ENCODE results near the gene HELQ.

- TF ChIP-seq CTCF (conservative IDR thresholded peaks at IDR 0.05 in 1 of 2, IDR thresholded peaks at IDR 0.05 in 1 of 2; ENCODE audit: extremely low read depth in 1 of 2, insufficient read depth in 1 of 2, low read depth in 1 of 2, low read length in 2 of 2): no peak
- no peak for TF ChIP-seq EZH2 (IDR thresholded peaks at IDR 0.05; ENCODE audit: borderline replicate concordance, low read length)
These were observed 77.2 kb downstream of the HELQ start for GRCh38 chr4:83378419-83378818.

All from mammary epithelial cell (primary cell).